Medulla oblongata (tissue), 1 donor: ENCODE measurements around the gene ARF4.
A peak's percentile ranks its signal among the peaks of the same experiment; 100 is the strongest.
"Not testable (repeated sequence)": the region's sequence is repeated elsewhere in the genome, so short reads cannot be mapped to it uniquely, and the experiment has no call there.

ENCODE experiments used
- DNase-seq: peaks from one replicate; pipeline ENCODE4 v3.0.0-alpha.2; 2015; ENCODE audit errors: extremely low spot score

Gene ARF4

GRCh38 chr3:57597127-57597923, at the start of gene ARF4:
Gene ARF4, minus strand, starts transcription at chr3:57597344. Its CDS starts 204 bp downstream, at chr3:57597140.
- DNase-seq: peak; percentile 99

GRCh38 chr3:57646723-57647122, 49.6 kb upstream of the ARF4 start:
- DNase-seq: no peak

- no peak for DNase-seq
These were observed 47.6 kb upstream of the ARF4 start for GRCh38 chr3:57644740-57645139.

- no peak for DNase-seq
These were observed 40.2 kb upstream of the ARF4 start for GRCh38 chr3:57637391-57637790.

- DNase-seq: not testable (repeated sequence)
These were observed 37.1 kb upstream of the ARF4 start for GRCh38 chr3:57634259-57634658.

DNA sequence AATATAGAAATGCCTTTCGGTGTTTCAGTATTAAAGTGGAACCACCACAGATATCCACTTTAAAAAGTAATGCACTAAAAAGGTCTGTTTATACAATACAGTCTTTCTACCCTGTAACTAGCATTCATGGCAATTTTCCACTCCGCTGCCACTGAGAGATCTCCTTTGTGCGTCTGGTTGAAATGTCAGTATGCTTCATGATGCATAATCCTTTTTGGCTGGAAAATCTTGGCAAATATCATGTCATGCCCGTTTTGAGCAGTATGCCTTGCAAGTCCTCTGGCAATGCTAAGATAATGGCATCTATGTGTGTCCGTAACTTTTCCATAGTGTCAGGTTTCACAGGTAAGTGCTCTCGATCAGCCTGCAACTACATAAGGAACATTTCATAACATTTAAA, 30.8 kb upstream of the ARF4 start:
- peak; percentile 77 for DNase-seq

DNA sequence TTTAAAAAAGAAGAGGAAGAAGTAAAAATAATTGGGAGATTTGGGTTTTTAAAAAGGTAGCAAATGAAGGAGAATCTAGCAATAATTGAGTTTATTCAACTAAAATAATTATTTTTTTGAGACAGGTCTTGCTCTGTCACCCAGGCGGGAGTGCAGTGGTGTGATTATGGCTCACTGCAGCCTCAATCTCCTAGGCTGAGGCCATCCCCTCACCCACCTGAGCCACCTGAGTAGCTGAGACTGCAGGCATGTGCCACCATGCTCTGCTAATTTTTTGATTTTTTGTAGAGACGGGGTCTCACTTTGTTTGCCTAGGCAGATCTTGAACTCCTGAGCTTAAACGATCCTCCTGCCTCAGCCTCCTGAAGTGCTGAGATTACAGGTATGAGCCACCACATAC, 27.7 kb upstream of the ARF4 start:
- DNase-seq: no peak

DNA sequence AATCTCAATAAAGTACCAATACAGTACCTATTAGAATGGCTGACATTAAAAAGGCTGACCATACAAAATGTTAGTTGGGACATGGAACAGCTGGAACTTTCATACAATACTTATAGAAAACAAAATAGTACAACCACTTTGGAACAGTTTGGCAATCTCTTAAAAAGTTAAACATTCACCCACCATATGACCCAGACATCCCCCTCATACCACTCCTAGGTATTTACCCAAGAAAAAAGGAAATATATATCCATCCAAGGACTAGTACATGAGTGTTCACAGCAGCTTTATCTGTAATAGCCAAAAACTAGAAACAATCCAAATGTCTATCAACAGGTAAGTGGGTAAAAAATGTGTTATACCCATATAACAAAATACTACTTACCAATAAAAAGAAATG, 25.2 kb upstream of the ARF4 start:
- no peak for DNase-seq

- DNase-seq: no peak
These were observed 20.6 kb upstream of the ARF4 start for GRCh38 chr3:57617739-57618138.

- DNase-seq: no peak
These were observed 19.1 kb upstream of the ARF4 start for GRCh38 chr3:57616233-57616632.

GRCh38 chr3:57611870-57612269, 14.7 kb upstream of the ARF4 start:
- not testable (repeated sequence) for DNase-seq

GRCh38 chr3:57605683-57606082, 8.5 kb upstream of the ARF4 start:
- DNase-seq: no peak

- DNase-seq: no peak
These were observed 7.8 kb upstream of the ARF4 start for GRCh38 chr3:57604971-57605370.

GRCh38 chr3:57600195-57600594, 3.1 kb upstream of the ARF4 start:
- DNase-seq: no peak

DNA sequence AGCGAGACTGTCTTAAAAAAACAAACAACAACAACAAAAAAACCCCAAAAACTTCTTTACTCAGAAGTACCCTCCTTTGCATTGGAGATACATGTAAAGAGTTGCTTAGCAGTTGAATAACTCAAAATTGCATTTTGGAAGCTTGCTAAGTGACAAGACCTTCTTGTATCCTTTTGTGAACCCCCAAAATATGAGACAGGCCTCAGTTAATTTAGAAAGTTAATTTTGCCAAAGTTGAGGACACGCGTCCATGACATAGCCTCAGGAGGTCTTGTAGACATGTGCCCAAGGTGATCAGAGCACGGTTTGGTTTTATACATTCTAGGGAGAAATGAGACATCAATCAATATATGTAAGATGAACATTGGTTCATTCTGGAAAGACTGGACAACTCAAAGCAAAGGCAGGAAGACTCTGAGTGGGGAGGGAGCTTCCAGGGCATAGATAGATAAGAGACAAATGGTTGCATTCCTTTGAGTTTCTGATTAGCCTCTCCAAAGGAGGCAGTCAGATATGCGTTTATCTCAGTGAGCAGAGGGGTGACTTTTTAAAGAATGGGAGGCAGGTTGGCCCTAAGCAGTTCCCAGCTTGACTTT, 1.7 kb upstream of the ARF4 start:
- DNase-seq: no peak

DNA sequence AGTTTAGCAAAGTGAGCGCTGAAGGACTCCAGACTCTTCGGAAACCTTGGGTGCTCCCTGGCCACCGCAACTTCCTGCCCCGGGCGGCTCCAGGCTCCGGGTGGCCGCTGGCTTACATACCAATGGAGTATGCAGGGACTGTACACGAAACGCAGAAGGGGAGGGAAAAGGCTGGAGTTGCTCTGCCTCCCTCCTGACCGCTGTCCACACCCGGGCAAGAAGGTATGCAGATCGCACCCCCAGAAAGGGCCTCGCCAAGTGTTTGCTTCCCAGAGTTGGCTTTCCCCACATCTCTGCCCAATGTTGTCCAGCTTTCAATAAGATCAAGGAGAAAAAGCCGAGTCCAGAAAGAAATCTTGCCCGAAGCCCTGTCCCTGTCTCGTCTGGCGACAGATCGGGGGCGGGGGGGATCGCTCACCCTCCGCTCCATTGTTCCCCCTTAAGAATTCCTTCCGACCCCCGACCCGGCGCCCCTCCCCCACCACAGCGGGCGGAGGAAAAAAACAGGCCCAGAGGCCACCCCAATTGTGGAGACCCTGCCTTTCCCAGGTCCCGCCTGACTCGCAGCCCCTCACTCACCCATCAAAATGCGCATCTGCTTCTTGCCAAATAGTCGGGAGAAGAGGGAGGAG, 533 bp downstream of the ARF4 start:
- peak; percentile 63 for DNase-seq

DNA sequence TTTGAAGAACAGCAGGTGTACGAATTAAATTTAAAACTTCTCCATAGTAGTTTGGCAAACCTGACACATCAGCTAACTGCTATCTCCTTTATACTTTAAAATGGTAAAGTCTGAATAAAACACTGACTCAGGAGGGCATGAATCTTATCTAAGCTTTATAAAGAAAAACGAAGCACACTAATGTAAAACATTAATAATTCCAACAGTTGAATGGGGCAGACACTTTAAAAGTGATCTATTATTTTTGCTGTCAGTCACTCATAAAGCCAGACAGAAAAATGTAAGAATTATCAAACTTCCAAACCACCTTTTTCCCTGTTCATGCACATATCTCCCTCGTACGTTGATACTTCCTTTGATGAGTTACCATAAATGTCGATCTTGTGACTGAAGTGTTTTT, 2.6 kb downstream of the ARF4 start:
- DNase-seq: no peak

GRCh38 chr3:57594144-57594543, 3.0 kb downstream of the ARF4 start:
- no peak for DNase-seq

GRCh38 chr3:57592306-57592705, 4.8 kb downstream of the ARF4 start:
- no peak for DNase-seq

DNA sequence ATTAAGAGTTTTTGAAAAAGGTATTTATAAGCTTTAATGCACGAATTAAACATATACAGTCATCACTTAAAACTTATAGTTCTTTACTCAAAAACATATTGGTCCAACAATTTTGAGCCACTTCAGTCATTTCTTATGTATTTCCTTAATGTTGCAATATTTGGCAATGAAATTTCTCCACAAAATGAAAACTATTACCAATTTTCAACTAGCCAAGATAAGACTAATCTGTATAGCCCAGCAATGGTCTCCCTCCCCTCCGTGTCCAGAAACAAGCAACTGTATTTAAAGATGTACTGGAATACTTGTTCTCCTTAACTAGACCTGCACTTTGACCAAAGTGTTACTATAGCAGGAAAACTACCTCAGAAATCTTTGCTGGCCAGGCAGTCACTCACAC, 9.2 kb downstream of the ARF4 start:
- no peak for DNase-seq

DNA sequence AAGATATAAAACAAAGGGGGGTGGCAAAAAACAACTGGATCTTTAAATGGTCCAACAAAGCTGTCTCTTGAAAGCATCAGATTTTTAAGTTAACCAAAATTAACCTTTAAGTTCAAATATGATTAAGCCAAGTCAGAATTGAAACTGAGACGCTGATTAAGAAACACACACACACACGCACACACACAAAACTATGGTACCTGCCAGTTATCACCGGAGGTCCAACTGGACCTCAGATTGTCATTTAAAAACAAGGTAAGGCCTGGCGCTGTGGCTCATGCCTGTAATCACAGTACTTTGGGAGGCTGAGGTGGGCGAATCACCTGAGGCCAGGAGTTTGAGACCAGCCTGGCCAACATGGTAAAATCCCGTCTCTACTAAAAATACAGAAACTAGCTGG, 10.4 kb downstream of the ARF4 start:
- no peak for DNase-seq

- no peak for DNase-seq
These were observed 13.6 kb downstream of the ARF4 start for GRCh38 chr3:57583544-57583943.
